GM12875 (cell line): ENCODE measurements around the gene GCK.

Experiments
- H3K4me3 ChIP-seq: one replicate; pipeline ENCODE4 v1.5.1; 2011; ENCODE audit warnings: low read depth, low read length, control low read depth
- TF ChIP-seq, protein P1 (sequence below): IDR thresholded peaks from 2 replicates; pipeline ENCODE4 v1.5.1; 2011; ENCODE audit warnings: low read depth, mild to moderate bottlenecking, control low read depth, inconsistent platforms, low read length, moderate library complexity, borderline replicate concordance; ENCODE audit not compliant: insufficient read depth

Gene GCK

DNA sequence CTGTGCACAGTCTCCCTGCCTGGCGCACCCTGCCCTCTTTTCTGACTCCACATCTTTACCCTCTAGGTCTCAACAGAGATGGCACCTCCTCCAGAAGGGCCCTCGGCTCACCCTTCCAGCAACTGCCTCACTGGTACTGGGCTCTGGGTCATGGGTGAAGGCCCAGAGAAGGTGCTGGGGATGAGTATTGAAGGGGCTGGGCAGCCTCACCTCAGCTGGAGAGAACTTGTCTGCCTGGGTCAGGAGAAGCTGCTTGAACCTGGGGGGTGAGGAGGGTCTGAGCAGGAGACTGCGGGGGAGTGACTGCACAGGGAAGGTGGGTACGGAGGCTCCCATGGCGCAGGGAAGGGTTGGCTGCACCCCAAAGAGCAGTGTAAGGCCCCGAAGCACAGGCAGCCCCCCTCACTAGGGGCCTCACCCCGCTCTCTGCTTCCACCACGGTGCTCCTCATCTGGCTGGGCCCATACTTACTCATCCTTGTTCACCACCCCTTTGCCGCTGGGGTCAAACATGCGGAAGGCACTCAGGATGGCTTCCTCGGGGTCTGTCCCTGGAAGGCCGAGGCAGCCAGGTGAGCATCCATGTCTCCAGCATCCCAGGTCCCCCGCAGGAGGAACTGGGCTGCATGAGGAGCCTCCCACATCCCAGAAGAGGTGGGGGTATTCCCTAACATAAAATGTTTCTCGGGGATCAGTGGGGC lies 49.8 kb downstream of the GCK start:
- TF ChIP-seq, protein P1, sequence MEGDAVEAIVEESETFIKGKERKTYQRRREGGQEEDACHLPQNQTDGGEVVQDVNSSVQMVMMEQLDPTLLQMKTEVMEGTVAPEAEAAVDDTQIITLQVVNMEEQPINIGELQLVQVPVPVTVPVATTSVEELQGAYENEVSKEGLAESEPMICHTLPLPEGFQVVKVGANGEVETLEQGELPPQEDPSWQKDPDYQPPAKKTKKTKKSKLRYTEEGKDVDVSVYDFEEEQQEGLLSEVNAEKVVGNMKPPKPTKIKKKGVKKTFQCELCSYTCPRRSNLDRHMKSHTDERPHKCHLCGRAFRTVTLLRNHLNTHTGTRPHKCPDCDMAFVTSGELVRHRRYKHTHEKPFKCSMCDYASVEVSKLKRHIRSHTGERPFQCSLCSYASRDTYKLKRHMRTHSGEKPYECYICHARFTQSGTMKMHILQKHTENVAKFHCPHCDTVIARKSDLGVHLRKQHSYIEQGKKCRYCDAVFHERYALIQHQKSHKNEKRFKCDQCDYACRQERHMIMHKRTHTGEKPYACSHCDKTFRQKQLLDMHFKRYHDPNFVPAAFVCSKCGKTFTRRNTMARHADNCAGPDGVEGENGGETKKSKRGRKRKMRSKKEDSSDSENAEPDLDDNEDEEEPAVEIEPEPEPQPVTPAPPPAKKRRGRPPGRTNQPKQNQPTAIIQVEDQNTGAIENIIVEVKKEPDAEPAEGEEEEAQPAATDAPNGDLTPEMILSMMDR: no peak
- no peak overlapping the region for H3K4me3 ChIP-seq

GRCh38 chr7:44138698-44139097 lies 50.5 kb downstream of the GCK start:
- TF ChIP-seq, protein P1: no peak
- no peak overlapping the region for H3K4me3 ChIP-seq

GRCh38 chr7:44136731-44137130 lies 52.5 kb downstream of the GCK start:
- H3K4me3 ChIP-seq: no peak overlapping the region
- TF ChIP-seq, protein P1: no peak

GRCh38 chr7:44134943-44135628 lies 54.2 kb downstream of the GCK start:
- TF ChIP-seq, protein P1: no peak

DNA sequence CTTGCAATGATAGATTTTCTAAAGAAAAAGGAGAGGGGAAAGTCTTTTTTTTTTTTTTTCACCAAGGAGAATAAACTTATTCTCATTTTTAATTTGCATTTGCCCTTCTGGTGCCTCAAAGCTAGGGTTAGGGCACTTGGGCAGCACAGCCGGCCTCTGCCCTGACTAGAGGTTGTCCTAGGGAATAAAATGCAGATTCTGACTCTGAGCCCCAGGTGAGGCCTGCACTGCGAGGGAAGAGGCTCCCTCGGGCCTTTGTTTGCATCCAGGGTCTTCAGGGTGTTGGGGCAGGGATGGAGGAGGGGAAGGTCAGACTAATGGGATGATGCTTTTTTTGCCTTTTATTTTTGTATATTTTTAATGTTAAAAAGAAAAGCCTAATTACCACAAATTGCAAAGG lies 55.9 kb downstream of the GCK start:
- TF ChIP-seq, protein P1: no peak

More at GRCh38 chr7:44134943-44135628, 54.2 kb downstream of the GCK start:
- H3K4me3 ChIP-seq: no peak overlapping the region

GRCh38 chr7:44132039-44132438 lies 57.2 kb downstream of the GCK start:
- no peak overlapping the region for H3K4me3 ChIP-seq
- TF ChIP-seq, protein P1: no peak

More for the DNA sequence above, 55.9 kb downstream of the GCK start:
- no peak overlapping the region for H3K4me3 ChIP-seq
